CD4-positive, alpha-beta T cell (primary cell): ENCODE data around the gene MTG2. TPM values are rescaled to one million over a fixed set of nuclear protein-coding genes. Genes with fewer than 3 reads are reported as not detected.

Source experiments
- ATAC-seq: fragments of 200-7000 bp; cut with Tn5 transposase; one replicate; pipeline ENCODE4 v1.10.0; 2022; ENCODE audit warnings: mild to moderate bottlenecking; ENCODE audit not compliant: poor library complexity
- CTCF ChIA-PET: fragments of 350-600 bp; sonication (Branson Sonifier 250); formaldehyde crosslinking; loops from one replicate; lab custom pipeline; 2021; ENCODE audit warnings: antibody characterized with exemption, inconsistent platforms; lab: Charles Lee
- POLR2A ChIA-PET: fragments of 350-600 bp; sonication (Branson Sonifier 250); formaldehyde crosslinking; loops from one replicate; lab custom pipeline; 2021; ENCODE audit warnings: antibody characterized with exemption, inconsistent platforms; lab: Charles Lee
- DNase-seq, 14 experiments: peaks; one replicate each; pipeline ENCODE4 v3.0.0-alpha.2; 2013 to 2020; ENCODE audit warnings: mixed read lengths in 2 of 14
- H3K27ac ChIP-seq, 2 donors: one replicate each; pipeline versions ENCODE4 v1.5.1 to v1.7.0; 2013; ENCODE audit warnings: low read length in 2 of 2, low read depth in 1 of 2, mild to moderate bottlenecking in 1 of 2
- H3K27me3 ChIP-seq, 2 experiments: 1 replicate in 1 of 2; 2 replicates in 1 of 2; pipeline versions ENCODE4 v1.6.1 to v1.7.0; 2013; ENCODE audit warnings: low read length in 2 of 2, control low read depth in 1 of 2, mild to moderate bottlenecking in 1 of 2, moderate library complexity in 1 of 2; ENCODE audit not compliant: insufficient read depth in 2 of 2, control insufficient read depth in 1 of 2
- H3K36me3 ChIP-seq: one replicate; pipeline ENCODE4 v1.6.1; 2013; ENCODE audit warnings: low read length, control low read depth; ENCODE audit not compliant: insufficient read depth
- H3K4me1 ChIP-seq: one replicate; pipeline ENCODE4 v1.6.1; 2013; ENCODE audit warnings: low read length, control low read depth; ENCODE audit not compliant: insufficient read depth
- H3K4me3 ChIP-seq: one replicate; pipeline ENCODE4 v1.5.1; 2013; ENCODE audit warnings: mild to moderate bottlenecking, low read length, moderate library complexity
- H3K9me3 ChIP-seq, 2 experiments: 1 replicate in 1 of 2; 2 replicates in 1 of 2; pipeline versions ENCODE4 v1.6.1 to v1.7.0; 2013; ENCODE audit warnings: low read length in 2 of 2, mild to moderate bottlenecking in 2 of 2, control low read depth in 1 of 2, moderate library complexity in 1 of 2; ENCODE audit not compliant: control insufficient read depth in 1 of 2, insufficient read depth in 1 of 2
- H3K27ac Mint-ChIP-seq: one replicate; pipeline ENCODE4 v1.8.0; 2020; ENCODE audit warnings: mixed read lengths
- H3K27me3 Mint-ChIP-seq: one replicate; pipeline ENCODE4 v1.8.0; 2021; ENCODE audit warnings: mixed read lengths
- H3K36me3 Mint-ChIP-seq: one replicate; pipeline ENCODE4 v1.8.0; 2021; ENCODE audit warnings: low read depth, mixed read lengths
- H3K4me1 Mint-ChIP-seq: one replicate; pipeline ENCODE4 v1.8.0; 2021; ENCODE audit warnings: low read depth, mixed read lengths
- H3K4me3 Mint-ChIP-seq: one replicate; pipeline ENCODE4 v1.8.0; 2020; ENCODE audit warnings: mild to moderate bottlenecking, mixed read lengths
- H3K9me3 Mint-ChIP-seq: one replicate; pipeline ENCODE4 v1.8.0; 2020; ENCODE audit warnings: mixed read lengths
- intact Hi-C, 2 experiments: fragments of 100-400 bp; cut with DNase I in 1 of 2; cut with micrococcal nuclease in 1 of 2; formaldehyde crosslinking; loops; one replicate each; pipeline versions ENCODE4 v1.15.1 to v1.9.0; 2023 to 2025; cut with DNase I, micrococcal nuclease
- total RNA-seq, 174 experiments: library from RNA in 2 of 174; stranded (reverse) in 2 of 174; gene quantifications; one replicate each; pipeline ENCODE4 v1.2.3 and lab custom pipeline; 2021 to 2026
- TF ChIP-seq, protein P1 (sequence below): fragments of 200-600 bp; IDR thresholded peaks from one replicate; pipeline ENCODE4 v1.8.0; 2022; ENCODE audit warnings: antibody characterized with exemption, mild to moderate bottlenecking

The MTG2 gene
- total RNA-seq, 2 experiments from 2014 or later, result 9.5 to 9.9 TPM

- H3K4me1 Mint-ChIP-seq, result peaks cover 44% of the 10 kb centered on the region
- peak in 4 of 14 experiments; percentile 7 to 47 (median 28) for DNase-seq
- TF ChIP-seq, protein P1, sequence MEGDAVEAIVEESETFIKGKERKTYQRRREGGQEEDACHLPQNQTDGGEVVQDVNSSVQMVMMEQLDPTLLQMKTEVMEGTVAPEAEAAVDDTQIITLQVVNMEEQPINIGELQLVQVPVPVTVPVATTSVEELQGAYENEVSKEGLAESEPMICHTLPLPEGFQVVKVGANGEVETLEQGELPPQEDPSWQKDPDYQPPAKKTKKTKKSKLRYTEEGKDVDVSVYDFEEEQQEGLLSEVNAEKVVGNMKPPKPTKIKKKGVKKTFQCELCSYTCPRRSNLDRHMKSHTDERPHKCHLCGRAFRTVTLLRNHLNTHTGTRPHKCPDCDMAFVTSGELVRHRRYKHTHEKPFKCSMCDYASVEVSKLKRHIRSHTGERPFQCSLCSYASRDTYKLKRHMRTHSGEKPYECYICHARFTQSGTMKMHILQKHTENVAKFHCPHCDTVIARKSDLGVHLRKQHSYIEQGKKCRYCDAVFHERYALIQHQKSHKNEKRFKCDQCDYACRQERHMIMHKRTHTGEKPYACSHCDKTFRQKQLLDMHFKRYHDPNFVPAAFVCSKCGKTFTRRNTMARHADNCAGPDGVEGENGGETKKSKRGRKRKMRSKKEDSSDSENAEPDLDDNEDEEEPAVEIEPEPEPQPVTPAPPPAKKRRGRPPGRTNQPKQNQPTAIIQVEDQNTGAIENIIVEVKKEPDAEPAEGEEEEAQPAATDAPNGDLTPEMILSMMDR, result no peak
- Histone ChIP-seq H3K27ac (peak overlapping the region in 1 of 2 donors; percentile 7), H3K27me3 (no peaks in the 10 kb centered on the region), H3K9me3 (peaks cover 0 to 8% of the 10 kb centered on the region in 2 experiments), H3K4me3 (peak overlapping the region; percentile 64), H3K36me3 (peaks cover 6% of the 10 kb centered on the region), H3K4me1 (peaks cover 36% of the 10 kb centered on the region)
- H3K27ac Mint-ChIP-seq, result peak overlapping the region; percentile 95
- ATAC-seq, result no peak
- H3K4me3 Mint-ChIP-seq, result peak overlapping the region; percentile 89
- POLR2A ChIA-PET, result interaction anchor here (1.2 to 1.8 kb wide), 4 partner anchors 56 to 173 kb away, joined by 4 to 8 read pairs (median 8); partner anchors contain the start of genes ADRM1, LSM14B, MTG2 and TAF4
- peaks cover 19% of the 10 kb centered on the region for H3K36me3 Mint-ChIP-seq
- no peaks in the 10 kb centered on the region for H3K9me3 Mint-ChIP-seq
- CTCF ChIA-PET, result no interaction called here
- peaks cover 6% of the 10 kb centered on the region for H3K27me3 Mint-ChIP-seq
- intact Hi-C loops, result loop anchor here (2.0 to 5.0 kb wide), 6 partner anchors 56 to 979 kb away; partner anchors contain the start of genes ADRM1 (in 2 of the 2), CABLES2 (in 1 of the 2), LSM14B (in 1 of the 2) and MTG2 (in 1 of the 2)
These were observed 55.9 kb downstream of the MTG2 start for GRCh38 chr20:62238569-62239277.

DNA sequence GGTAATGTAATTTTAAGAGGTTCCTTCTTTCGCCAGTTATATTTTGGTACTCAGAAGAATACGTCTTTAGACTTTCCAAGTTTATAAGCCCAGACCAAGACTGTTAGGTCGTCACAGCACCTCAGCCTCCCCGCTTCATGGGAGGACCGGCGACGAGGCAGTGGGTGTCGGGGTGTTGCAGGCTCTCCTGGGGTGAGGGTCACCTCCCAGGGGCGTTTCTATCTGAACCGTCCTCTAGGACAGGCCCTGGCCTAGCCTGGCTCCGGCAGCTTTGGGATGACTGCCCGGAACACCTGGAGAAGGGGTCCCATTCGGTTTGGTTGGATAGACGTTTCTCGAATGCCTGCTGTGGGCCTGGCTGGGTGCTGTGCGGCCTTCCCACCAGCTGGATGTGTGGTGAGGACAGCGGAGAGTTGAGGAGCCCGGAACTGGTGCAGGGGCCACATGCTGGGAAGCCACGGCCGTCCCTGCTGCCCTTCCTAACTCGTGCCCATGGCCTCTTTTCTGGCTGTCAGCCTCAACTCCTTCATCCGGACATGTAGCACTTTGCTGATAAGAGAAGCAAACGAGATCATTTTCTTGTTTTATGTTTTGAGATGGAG lies 56.6 kb downstream of the MTG2 start:
- DNase-seq (no peak), ATAC-seq (no peak)
- peak overlapping the region; percentile 83 for H3K27ac Mint-ChIP-seq
- TF ChIP-seq, protein P1, result no peak
- ChIA-PET POLR2A (interaction anchor here (0.6 kb wide), 1 partner anchor 92 kb away, joined by 3 read pairs; no protein-coding TSS in a partner anchor), CTCF (no interaction called here)
- peak overlapping the region; percentile 89 for H3K4me3 Mint-ChIP-seq
- H3K27ac ChIP-seq, result peak overlapping the region in 1 of 2 donors; percentile 7
- H3K4me1 Mint-ChIP-seq, result peaks cover 44% of the 10 kb centered on the region
- H3K4me3 ChIP-seq, result peak overlapping the region; percentile 64
- H3K9me3 ChIP-seq, result peaks cover 0 to 2% of the 10 kb centered on the region in 2 experiments
- no peaks in the 10 kb centered on the region for H3K27me3 ChIP-seq
- intact Hi-C loops, result loop anchor here (2.0 to 5.0 kb wide), 6 partner anchors 57 to 978 kb away; partner anchors contain the start of genes ADRM1 (in 2 of the 2), CABLES2 (in 1 of the 2), LSM14B (in 1 of the 2) and MTG2 (in 1 of the 2)
- peaks cover 38% of the 10 kb centered on the region for H3K4me1 ChIP-seq
- H3K36me3 Mint-ChIP-seq, result peaks cover 22% of the 10 kb centered on the region
- H3K9me3 Mint-ChIP-seq, result no peaks in the 10 kb centered on the region
- H3K36me3 ChIP-seq, result peaks cover 11% of the 10 kb centered on the region
- H3K27me3 Mint-ChIP-seq, result peaks cover 3% of the 10 kb centered on the region

- Histone ChIP-seq H3K36me3 (peaks cover 14% of the 10 kb centered on the region), H3K4me1 (peaks cover 44% of the 10 kb centered on the region), H3K27me3 (no peaks in the 10 kb centered on the region), H3K9me3 (no peaks in the 10 kb centered on the region), H3K4me3 (no peak overlapping the region), H3K27ac (no peak overlapping the region)
- peaks cover 50% of the 10 kb centered on the region for H3K4me1 Mint-ChIP-seq
- no peak for ATAC-seq
- peaks cover 28% of the 10 kb centered on the region for H3K36me3 Mint-ChIP-seq
- ChIA-PET CTCF (no interaction called here), POLR2A (interaction anchor here (0.6 kb wide), 1 partner anchor 93 kb away, joined by 3 read pairs; no protein-coding TSS in a partner anchor)
- H3K27me3 Mint-ChIP-seq, result peaks cover 3% of the 10 kb centered on the region
- intact Hi-C loops, result no loop called here
- TF ChIP-seq, protein P1, result no peak
- H3K4me3 Mint-ChIP-seq, result peak overlapping the region; percentile 89
- peak overlapping the region; percentile 8 for H3K27ac Mint-ChIP-seq
- DNase-seq, result no peak
- H3K9me3 Mint-ChIP-seq, result no peaks in the 10 kb centered on the region
These were observed 57.3 kb downstream of the MTG2 start for GRCh38 chr20:62240020-62240685.
